Panc1 (cell line): Measurements from ENCODE around the gene TSPAN5.

Experiments used
- POLR2AphosphoS5 ChIP-seq: IDR thresholded peaks from 2 replicates; pipeline ENCODE4 v1.6.1; 2012; ENCODE audit warnings: mild to moderate bottlenecking, low read depth, low read length, moderate library complexity
- TCF7L2 ChIP-seq: IDR thresholded peaks from 2 replicates; pipeline ENCODE4 v1.6.1; 2011; ENCODE audit warnings: mild to moderate bottlenecking, low read depth, low read length, inconsistent platforms
- TF ChIP-seq, protein P1 (sequence below): fragments of 450-650 bp; IDR thresholded peaks from 2 replicates; pipeline ENCODE4 v1.5.1; 2017; ENCODE audit warnings: mild to moderate bottlenecking
- TF ChIP-seq, protein P2 (sequence below), 2 experiments: IDR thresholded peaks; 2 replicates each; pipeline ENCODE4 v1.6.1; 2011 to 2012; ENCODE audit warnings: low read depth in 2 of 2, control low read depth in 1 of 2, low read length in 1 of 2, mild to moderate bottlenecking in 1 of 2, moderate library complexity in 1 of 2; ENCODE audit not compliant: insufficient read depth in 1 of 2

DNA sequence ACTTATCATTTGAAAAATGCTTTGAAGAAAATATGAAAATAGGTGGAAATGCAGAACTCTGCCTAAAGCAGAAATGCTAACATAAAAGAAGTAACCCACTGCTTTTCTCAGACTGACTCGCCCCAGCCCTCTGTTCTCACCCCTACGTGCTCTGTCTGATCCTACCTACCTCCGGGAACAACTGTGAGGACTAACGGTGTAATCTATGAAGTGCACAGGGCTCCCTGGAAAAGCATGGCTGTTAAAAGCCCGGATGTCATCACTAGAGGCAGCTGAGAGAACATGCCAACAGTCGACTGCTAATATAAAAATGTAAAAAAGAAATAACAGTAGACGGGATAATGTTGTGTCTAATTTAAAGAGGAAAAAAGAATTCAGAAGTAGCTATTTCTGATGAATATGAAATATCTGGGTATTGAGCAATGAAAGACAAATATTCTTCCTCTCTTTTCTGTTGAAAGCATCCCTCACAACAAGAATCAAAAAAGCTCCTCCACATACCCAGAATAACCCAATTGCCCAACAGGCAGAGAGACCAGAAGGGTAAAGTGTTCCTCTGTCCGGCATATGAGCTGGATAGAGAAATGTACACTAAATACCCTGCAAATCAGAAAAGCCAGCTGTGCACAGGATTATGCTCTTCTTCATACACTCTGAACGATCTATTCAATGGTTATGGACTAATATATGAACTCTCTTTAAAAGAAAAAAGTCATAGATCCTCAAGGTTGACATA, 130.7 kb downstream of the TSPAN5 start:
- TF ChIP-seq, protein P1, sequence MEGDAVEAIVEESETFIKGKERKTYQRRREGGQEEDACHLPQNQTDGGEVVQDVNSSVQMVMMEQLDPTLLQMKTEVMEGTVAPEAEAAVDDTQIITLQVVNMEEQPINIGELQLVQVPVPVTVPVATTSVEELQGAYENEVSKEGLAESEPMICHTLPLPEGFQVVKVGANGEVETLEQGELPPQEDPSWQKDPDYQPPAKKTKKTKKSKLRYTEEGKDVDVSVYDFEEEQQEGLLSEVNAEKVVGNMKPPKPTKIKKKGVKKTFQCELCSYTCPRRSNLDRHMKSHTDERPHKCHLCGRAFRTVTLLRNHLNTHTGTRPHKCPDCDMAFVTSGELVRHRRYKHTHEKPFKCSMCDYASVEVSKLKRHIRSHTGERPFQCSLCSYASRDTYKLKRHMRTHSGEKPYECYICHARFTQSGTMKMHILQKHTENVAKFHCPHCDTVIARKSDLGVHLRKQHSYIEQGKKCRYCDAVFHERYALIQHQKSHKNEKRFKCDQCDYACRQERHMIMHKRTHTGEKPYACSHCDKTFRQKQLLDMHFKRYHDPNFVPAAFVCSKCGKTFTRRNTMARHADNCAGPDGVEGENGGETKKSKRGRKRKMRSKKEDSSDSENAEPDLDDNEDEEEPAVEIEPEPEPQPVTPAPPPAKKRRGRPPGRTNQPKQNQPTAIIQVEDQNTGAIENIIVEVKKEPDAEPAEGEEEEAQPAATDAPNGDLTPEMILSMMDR: no peak
- TF ChIP-seq, protein P2, sequence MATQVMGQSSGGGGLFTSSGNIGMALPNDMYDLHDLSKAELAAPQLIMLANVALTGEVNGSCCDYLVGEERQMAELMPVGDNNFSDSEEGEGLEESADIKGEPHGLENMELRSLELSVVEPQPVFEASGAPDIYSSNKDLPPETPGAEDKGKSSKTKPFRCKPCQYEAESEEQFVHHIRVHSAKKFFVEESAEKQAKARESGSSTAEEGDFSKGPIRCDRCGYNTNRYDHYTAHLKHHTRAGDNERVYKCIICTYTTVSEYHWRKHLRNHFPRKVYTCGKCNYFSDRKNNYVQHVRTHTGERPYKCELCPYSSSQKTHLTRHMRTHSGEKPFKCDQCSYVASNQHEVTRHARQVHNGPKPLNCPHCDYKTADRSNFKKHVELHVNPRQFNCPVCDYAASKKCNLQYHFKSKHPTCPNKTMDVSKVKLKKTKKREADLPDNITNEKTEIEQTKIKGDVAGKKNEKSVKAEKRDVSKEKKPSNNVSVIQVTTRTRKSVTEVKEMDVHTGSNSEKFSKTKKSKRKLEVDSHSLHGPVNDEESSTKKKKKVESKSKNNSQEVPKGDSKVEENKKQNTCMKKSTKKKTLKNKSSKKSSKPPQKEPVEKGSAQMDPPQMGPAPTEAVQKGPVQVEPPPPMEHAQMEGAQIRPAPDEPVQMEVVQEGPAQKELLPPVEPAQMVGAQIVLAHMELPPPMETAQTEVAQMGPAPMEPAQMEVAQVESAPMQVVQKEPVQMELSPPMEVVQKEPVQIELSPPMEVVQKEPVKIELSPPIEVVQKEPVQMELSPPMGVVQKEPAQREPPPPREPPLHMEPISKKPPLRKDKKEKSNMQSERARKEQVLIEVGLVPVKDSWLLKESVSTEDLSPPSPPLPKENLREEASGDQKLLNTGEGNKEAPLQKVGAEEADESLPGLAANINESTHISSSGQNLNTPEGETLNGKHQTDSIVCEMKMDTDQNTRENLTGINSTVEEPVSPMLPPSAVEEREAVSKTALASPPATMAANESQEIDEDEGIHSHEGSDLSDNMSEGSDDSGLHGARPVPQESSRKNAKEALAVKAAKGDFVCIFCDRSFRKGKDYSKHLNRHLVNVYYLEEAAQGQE (IDR thresholded peaks at IDR 0.05; ENCODE audit: insufficient read depth in 1 of 2, low read depth in 2 of 2, low read length in 1 of 2): no peak
- TF ChIP-seq POLR2AphosphoS5: no peak
- TF ChIP-seq TCF7L2: no peak
